Uterus (tissue), 4 donors: ENCODE data around the gene NAV3. TPM values are rescaled to one million over a fixed set of nuclear protein-coding genes. Genes with fewer than 3 reads are reported as not detected.

ENCODE experiments used
- DNase-seq, 2 donors: peaks; one replicate each; pipeline ENCODE4 v3.0.0-alpha.2; 2019 to 2020
- H3K27ac ChIP-seq, 2 donors: fragments of 200-600 bp; sonication (generic); 1 replicate in 1 of 2; 2 replicates in 1 of 2; pipeline ENCODE4 v1.5.1; 2016 to 2018
- H3K27me3 ChIP-seq, 2 donors: fragments of 200-600 bp; sonication (generic); one replicate each; pipeline ENCODE4 v1.5.1; 2018 to 2019; ENCODE audit warnings: control low read depth in 1 of 2
- H3K36me3 ChIP-seq, 2 donors: fragments of 200-600 bp; sonication (generic); one replicate each; pipeline ENCODE4 v1.5.1; 2019; ENCODE audit warnings: control low read depth in 1 of 2
- H3K4me1 ChIP-seq, 2 donors: fragments of 200-600 bp; sonication (generic); one replicate each; pipeline ENCODE4 v1.5.1; 2018 to 2019; ENCODE audit warnings: control low read depth in 1 of 2
- H3K4me3 ChIP-seq, 2 donors: fragments of 200-600 bp; sonication (generic); 1 replicate in 1 of 2; 2 replicates in 1 of 2; pipeline ENCODE4 v1.5.1; 2018 to 2019; ENCODE audit warnings: mild to moderate bottlenecking in 1 of 2
- H3K9me3 ChIP-seq, 2 donors: fragments of 200-600 bp; sonication (generic); one replicate each; pipeline ENCODE4 v1.5.1; 2019; ENCODE audit warnings: control low read depth in 1 of 2
- CTCF ChIP-seq, 4 experiments: fragments of 200-600 bp in 2 of 4; fragments of 450-650 bp in 2 of 4; sonication (generic) in 2 of 4; IDR thresholded peaks; one replicate each; pipeline ENCODE4 v1.5.1; 2016 to 2019; ENCODE audit warnings: antibody characterized with exemption in 4 of 4, mild to moderate bottlenecking in 2 of 4, moderate library complexity in 1 of 4
- POLR2A ChIP-seq, 2 donors: fragments of 450-650 bp; IDR thresholded peaks; one replicate each; pipeline ENCODE4 v1.6.1; 2016; ENCODE audit warnings: antibody characterized with exemption in 2 of 2, mild to moderate bottlenecking in 1 of 2, moderate library complexity in 1 of 2
- intact Hi-C: fragments of 100-400 bp; cut with DNase I; formaldehyde crosslinking; loops from one replicate; pipeline ENCODE4 v1.15.1; 2023; ENCODE audit warnings: low total_unique reads
- total RNA-seq, 4 donors: library from RNA; depleted of rRNA in 3 of 4; stranded (reverse); fragments of >200 nt in 3 of 4; gene quantifications; one replicate each; pipeline versions ENCODE4 v1.1.0 to v1.2.4, GENCODE V29; 2014 to 2023
- donor health status: DM: yes; HTN: yes; CAD: no.

NAV3 gene
- total RNA-seq, 4 donors from 2014 or later: 7.2 to 33.9 (median 13.0) TPM

DNA sequence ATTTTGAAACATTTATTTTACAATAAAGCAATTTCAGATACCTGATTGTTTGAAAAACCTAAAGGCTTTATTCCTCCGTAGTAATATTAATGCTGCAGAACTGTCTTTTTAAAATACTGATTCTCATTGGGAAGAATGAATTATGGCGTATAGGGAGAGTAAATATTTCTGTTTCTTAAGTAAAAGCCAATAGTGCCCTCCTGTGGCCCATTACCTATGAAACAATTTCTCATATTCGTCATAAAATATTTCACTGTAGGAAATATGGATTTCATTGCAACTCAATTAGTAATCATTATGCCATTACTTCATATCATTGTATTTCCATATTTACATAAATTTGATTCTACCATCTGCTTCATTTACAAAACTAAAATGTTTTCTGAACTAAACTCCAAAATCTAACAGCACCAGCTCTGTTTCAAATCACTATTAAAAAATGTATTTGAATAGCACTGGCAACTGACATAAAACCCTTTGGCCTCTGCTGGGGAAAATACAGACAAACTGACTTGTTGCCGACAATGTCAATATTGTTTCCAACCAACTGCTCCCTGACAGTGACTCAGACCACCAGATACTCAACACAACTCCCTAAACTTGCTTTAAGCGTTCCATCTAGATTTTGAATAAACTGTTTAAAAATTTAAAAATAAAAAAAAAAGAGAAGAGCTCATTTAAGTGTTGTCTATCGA lies 290.3 kb downstream of the NAV3 start:
- Histone ChIP-seq H3K9me3 (no peaks in the 10 kb centered on the region), H3K4me3 (no peak overlapping the region), H3K27ac (no peak overlapping the region), H3K4me1 (no peaks in the 10 kb centered on the region), H3K36me3 (no peaks in the 10 kb centered on the region), H3K27me3 (no peaks in the 10 kb centered on the region)
- no peak for DNase-seq
- TF ChIP-seq CTCF (IDR thresholded peaks at IDR 0.05): no peak
- intact Hi-C loops: no loop called here

- intact Hi-C loops: no loop called here
- DNase-seq: no peak
- Histone ChIP-seq H3K9me3 (no peaks in the 10 kb centered on the region), H3K4me3 (no peak overlapping the region), H3K36me3 (no peaks in the 10 kb centered on the region), H3K27ac (no peak overlapping the region), H3K27me3 (no peaks in the 10 kb centered on the region), H3K4me1 (no peaks in the 10 kb centered on the region)
- TF ChIP-seq CTCF (IDR thresholded peaks at IDR 0.05): no peak
- no peak for TF ChIP-seq POLR2A (IDR thresholded peaks at IDR 0.05)
Observed at GRCh38 chr12:78121969-78122610, 291.4 kb downstream of the NAV3 start.

- Histone ChIP-seq H3K27ac (no peak overlapping the region), H3K9me3 (no peaks in the 10 kb centered on the region), H3K27me3 (no peaks in the 10 kb centered on the region), H3K4me3 (no peak overlapping the region), H3K36me3 (no peaks in the 10 kb centered on the region), H3K4me1 (no peaks in the 10 kb centered on the region)
- intact Hi-C loops: no loop called here
- no peak for TF ChIP-seq POLR2A (IDR thresholded peaks at IDR 0.05)
- no peak for TF ChIP-seq CTCF (IDR thresholded peaks at IDR 0.05)
- no peak for DNase-seq
Observed at GRCh38 chr12:78128211-78128610, 297.5 kb downstream of the NAV3 start.

- no peaks in the 10 kb centered on the region for H3K9me3 ChIP-seq
- DNase-seq: no peak
- H3K27me3 ChIP-seq: no peaks in the 10 kb centered on the region
- intact Hi-C loops: no loop called here
- no peak overlapping the region for H3K27ac ChIP-seq
- H3K36me3 ChIP-seq: no peaks in the 10 kb centered on the region
- peaks cover 0 to 7% of the 10 kb centered on the region in 2 donors for H3K4me1 ChIP-seq
- TF ChIP-seq CTCF (IDR thresholded peaks at IDR 0.05): no peak
- H3K4me3 ChIP-seq: no peak overlapping the region
Observed at GRCh38 chr12:78143717-78144116, 313.0 kb downstream of the NAV3 start.

- DNase-seq: no peak
- Histone ChIP-seq H3K27me3 (no peaks in the 10 kb centered on the region), H3K36me3 (no peaks in the 10 kb centered on the region), H3K9me3 (no peaks in the 10 kb centered on the region), H3K4me3 (no peak overlapping the region), H3K4me1 (peaks cover 0 to 7% of the 10 kb centered on the region in 2 donors), H3K27ac (peak overlapping the region; percentile 7 to 50)
- TF ChIP-seq CTCF (IDR thresholded peaks at IDR 0.05): no peak
- TF ChIP-seq POLR2A (IDR thresholded peaks at IDR 0.05): no peak
- intact Hi-C loops: no loop called here
Observed at GRCh38 chr12:78145398-78145797, 314.7 kb downstream of the NAV3 start.
